Stomach (tissue), 9 donors: ENCODE results near the gene ARHGAP12. TPM values are rescaled to one million over a fixed set of nuclear protein-coding genes. Genes with fewer than 3 reads are reported as not detected.

Experiments
- DNase-seq, 2 donors: peaks; one replicate each; pipeline versions ENCODE4 v3.0.0 to v3.0.0-alpha.2; 2013 to 2019
- H3K27ac ChIP-seq, 5 donors: fragments of 200-600 bp in 4 of 5; sonication (generic) in 4 of 5; one replicate each; pipeline ENCODE4 v1.5.1; 2013 to 2019; ENCODE audit warnings: mild to moderate bottlenecking in 1 of 5, moderate library complexity in 1 of 5
- H3K27me3 ChIP-seq, 3 donors: fragments of 200-600 bp; sonication (generic); one replicate each; pipeline ENCODE4 v1.5.1; 2017 to 2019; ENCODE audit warnings: mixed run types in 1 of 3
- H3K36me3 ChIP-seq, 4 donors: fragments of 200-600 bp; sonication (generic); 1 replicate in 3 of 4; 2 replicates in 1 of 4; pipeline ENCODE4 v1.5.1; 2016 to 2019
- H3K4me1 ChIP-seq, 4 donors: fragments of 200-600 bp; sonication (generic); one replicate each; pipeline ENCODE4 v1.5.1; 2016 to 2019
- H3K4me3 ChIP-seq, 4 donors: fragments of 200-600 bp; sonication (generic) in 3 of 4; one replicate each; pipeline ENCODE4 v1.5.1; 2016 to 2019; ENCODE audit warnings: mild to moderate bottlenecking in 1 of 4
- H3K9me3 ChIP-seq, 4 donors: fragments of 200-600 bp; sonication (generic); one replicate each; pipeline ENCODE4 v1.5.1; 2016 to 2019
- EP300 ChIP-seq: sonication (generic); formaldehyde crosslinking; IDR thresholded peaks from one replicate; pipeline ENCODE4 v1.6.1; 2017; ENCODE audit warnings: antibody characterized with exemption
- POLR2A ChIP-seq, 4 donors: fragments of 450-650 bp; IDR thresholded peaks; one replicate each; pipeline ENCODE4 v1.6.1; 2016; ENCODE audit warnings: antibody characterized with exemption in 4 of 4, control low read depth in 2 of 4, mild to moderate bottlenecking in 1 of 4, moderate library complexity in 1 of 4
- POLR2AphosphoS5 ChIP-seq, 3 donors: sonication (generic); formaldehyde crosslinking; IDR thresholded peaks; one replicate each; pipeline ENCODE4 v1.6.1; 2016; ENCODE audit warnings: antibody characterized with exemption in 3 of 3
- WGBS, 5 donors: extraction: QIAGEN DNeasy Blood & Tissue Kit in 3 of 5; methylation state at CpG; one replicate each; pipeline versions ENCODE4 v1.1.5 to v1.1.7; 2013 to 2018; 5-methylcytosine and 5-hydroxymethylcytosine counted together
- intact Hi-C: fragments of 100-400 bp; cut with DNase I; formaldehyde crosslinking; loops from one replicate; pipeline ENCODE4 v1.15.1; 2023; ENCODE audit warnings: low total_unique reads
- polyA plus RNA-seq, 3 donors: library from polyadenylated mRNA; stranded (reverse); fragments of 200-250 nt; gene quantifications; one replicate each; pipeline ENCODE4 v1.2.3, GENCODE V29; 2013
- total RNA-seq, 5 donors: library from RNA; depleted of rRNA; stranded (reverse); fragments of >200 nt; gene quantifications; one replicate each; pipeline versions ENCODE4 v1.1.0 to v1.2.3, GENCODE V29; 2014 to 2016
- TF ChIP-seq, protein P1 (sequence below), 7 experiments: fragments of 450-650 bp in 4 of 7; fragments of 200-600 bp in 3 of 7; sonication (generic) in 3 of 7; IDR thresholded peaks; one replicate each; pipeline ENCODE4 v1.5.1; 2016 to 2019; ENCODE audit warnings: antibody characterized with exemption in 7 of 7, control low read depth in 2 of 7, mild to moderate bottlenecking in 1 of 7
- donor health status: healthy with polysubstance abuse.
- donor health status: Bipolar disorder and iron deficiency.
- donor health status: healthy.

Gene ARHGAP12
- total and polyA plus RNA-seq, 8 donors = 9.8 to 343 (median 27.9) TPM

DNA sequence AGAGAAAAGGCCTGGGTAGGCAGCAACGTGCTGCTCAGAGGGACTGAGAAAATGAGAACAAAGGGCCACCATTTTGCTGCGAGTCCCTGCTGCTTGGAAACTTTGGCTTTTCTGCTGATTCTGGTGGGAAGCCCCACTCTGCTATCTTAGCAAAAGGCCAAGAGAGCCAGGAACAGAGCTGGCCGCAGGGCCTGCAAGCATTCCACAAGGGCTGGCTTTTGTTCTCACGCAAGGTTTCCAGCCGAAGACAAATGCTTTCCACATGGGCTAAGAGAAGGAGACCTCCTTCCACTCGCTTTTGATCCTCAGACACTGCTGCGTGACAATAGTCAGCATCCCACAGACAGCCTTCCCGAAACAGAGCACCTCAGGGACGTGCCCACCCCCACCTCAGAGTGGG, 163.1 kb downstream of the ARHGAP12 start:
- Histone ChIP-seq H3K4me1 (peaks cover 6 to 16% (median 9%) of the 10 kb centered on the region in 4 donors), H3K27ac (no peak overlapping the region), H3K9me3 (no peaks in the 10 kb centered on the region), H3K4me3 (no peak overlapping the region), H3K27me3 (no peaks in the 10 kb centered on the region), H3K36me3 (no peaks in the 10 kb centered on the region)
- no peak for DNase-seq
- no peak for TF ChIP-seq POLR2A (IDR thresholded peaks at IDR 0.05)
- TF ChIP-seq, protein P1, sequence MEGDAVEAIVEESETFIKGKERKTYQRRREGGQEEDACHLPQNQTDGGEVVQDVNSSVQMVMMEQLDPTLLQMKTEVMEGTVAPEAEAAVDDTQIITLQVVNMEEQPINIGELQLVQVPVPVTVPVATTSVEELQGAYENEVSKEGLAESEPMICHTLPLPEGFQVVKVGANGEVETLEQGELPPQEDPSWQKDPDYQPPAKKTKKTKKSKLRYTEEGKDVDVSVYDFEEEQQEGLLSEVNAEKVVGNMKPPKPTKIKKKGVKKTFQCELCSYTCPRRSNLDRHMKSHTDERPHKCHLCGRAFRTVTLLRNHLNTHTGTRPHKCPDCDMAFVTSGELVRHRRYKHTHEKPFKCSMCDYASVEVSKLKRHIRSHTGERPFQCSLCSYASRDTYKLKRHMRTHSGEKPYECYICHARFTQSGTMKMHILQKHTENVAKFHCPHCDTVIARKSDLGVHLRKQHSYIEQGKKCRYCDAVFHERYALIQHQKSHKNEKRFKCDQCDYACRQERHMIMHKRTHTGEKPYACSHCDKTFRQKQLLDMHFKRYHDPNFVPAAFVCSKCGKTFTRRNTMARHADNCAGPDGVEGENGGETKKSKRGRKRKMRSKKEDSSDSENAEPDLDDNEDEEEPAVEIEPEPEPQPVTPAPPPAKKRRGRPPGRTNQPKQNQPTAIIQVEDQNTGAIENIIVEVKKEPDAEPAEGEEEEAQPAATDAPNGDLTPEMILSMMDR (IDR thresholded peaks at IDR 0.05) = no peak
- no peak for TF ChIP-seq EP300
- no peak for TF ChIP-seq POLR2AphosphoS5 (IDR thresholded peaks at IDR 0.05)
- intact Hi-C loops = no loop called here
- WGBS, 5 donors = 75 to 86% (median 82%) methylated on average over 5 to 9 of the region's 9 CpGs

DNA sequence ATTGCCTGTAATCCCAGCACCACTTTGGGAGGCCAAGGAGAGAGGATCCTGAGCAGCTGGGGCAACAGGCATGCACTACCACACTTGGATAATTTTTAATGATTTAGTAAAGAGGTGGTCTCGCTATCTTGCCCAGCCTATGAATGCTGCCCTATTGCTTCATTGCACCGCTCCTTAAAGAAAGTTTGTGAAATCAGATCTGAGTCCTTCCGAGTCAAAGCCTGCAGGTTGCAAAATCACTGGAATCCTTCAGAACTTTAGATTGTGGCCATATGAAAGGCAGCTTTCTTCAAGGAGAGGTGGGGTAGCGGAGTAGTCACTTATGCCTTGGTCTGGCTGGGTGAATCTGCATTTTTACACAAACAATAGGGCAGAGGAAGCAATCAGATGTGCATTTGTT, 166.3 kb downstream of the ARHGAP12 start:
- Histone ChIP-seq H3K4me3 (no peak overlapping the region), H3K27me3 (no peaks in the 10 kb centered on the region), H3K9me3 (no peaks in the 10 kb centered on the region), H3K4me1 (peaks cover 9 to 32% (median 21%) of the 10 kb centered on the region in 4 donors), H3K27ac (no peak overlapping the region), H3K36me3 (no peaks in the 10 kb centered on the region)
- no peak for TF ChIP-seq POLR2AphosphoS5 (IDR thresholded peaks at IDR 0.05)
- TF ChIP-seq POLR2A (IDR thresholded peaks at IDR 0.05) = no peak
- no peak for TF ChIP-seq EP300
- TF ChIP-seq, protein P1 (IDR thresholded peaks at IDR 0.05) = no peak
- no peak for DNase-seq
- 90 to 98% (median 94%) methylated on average over 4 of the region's 4 CpGs for WGBS, 5 donors
- intact Hi-C loops = no loop called here

DNA sequence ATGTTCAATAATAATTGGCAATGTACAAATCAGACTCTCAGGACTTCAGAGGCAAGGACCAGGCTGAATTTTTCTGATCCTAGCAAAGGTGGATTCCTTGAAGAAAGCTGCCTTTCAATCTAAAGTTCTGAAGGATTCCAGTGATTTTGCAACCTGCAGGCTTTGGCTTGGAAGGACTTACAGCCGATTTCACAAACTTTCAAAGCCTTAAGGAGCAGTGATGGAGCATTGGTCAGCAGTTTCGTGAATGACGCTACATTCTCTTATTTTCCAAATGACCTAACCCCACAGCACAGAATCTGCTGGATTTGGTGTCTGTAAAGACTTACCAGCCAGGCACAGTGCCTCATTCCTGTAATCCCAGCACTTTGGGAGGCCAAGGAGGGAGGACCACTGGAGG, 167.5 kb downstream of the ARHGAP12 start:
- intact Hi-C loops = no loop called here
- no peak for TF ChIP-seq EP300
- TF ChIP-seq, protein P1 (IDR thresholded peaks at IDR 0.05) = no peak
- no peak for TF ChIP-seq POLR2AphosphoS5 (IDR thresholded peaks at IDR 0.05)
- no peak for TF ChIP-seq POLR2A (IDR thresholded peaks at IDR 0.05)
- 87 to 94% (median 92%) methylated on average over 3 of the region's 3 CpGs for WGBS, 5 donors

DNA sequence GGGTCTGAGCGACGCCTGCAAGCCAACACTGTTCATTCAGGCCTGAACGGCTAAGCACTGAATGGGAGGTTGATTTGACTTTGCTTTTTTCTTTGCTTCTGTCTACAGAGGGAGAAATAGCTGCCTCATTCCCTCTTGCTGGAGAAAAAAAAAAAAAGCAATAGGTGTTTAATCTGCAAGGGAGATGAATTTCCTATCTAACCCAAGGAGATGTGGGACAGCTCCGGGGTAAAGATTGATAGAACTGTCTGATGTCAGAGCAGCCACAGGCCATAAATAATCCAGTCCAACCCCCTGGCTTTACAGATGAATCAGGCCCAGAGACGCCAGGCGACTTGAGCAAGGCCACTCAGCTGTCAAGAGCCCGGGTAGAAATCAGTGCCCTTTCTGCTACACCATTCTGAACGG, 168.0 kb downstream of the ARHGAP12 start:
- peak overlapping the region; percentile 78 to 99 (median 96) for H3K27ac ChIP-seq
- H3K4me3 ChIP-seq = peak overlapping the region; percentile 38 to 83 (median 68)
- no peaks in the 10 kb centered on the region for H3K27me3 ChIP-seq
- no peaks in the 10 kb centered on the region for H3K36me3 ChIP-seq
- H3K4me1 ChIP-seq = peaks cover 9 to 35% (median 22%) of the 10 kb centered on the region in 4 donors
- DNase-seq = no peak
- TF ChIP-seq POLR2A (IDR thresholded peaks at IDR 0.05) (no peak), EP300 (no peak), POLR2AphosphoS5 (IDR thresholded peaks at IDR 0.05) (no peak)
- TF ChIP-seq, protein P1 (IDR thresholded peaks at IDR 0.05) = no peak
- no peaks in the 10 kb centered on the region for H3K9me3 ChIP-seq
- intact Hi-C loops = no loop called here
- 36 to 49% (median 47%) methylated on average over 8 of the region's 8 CpGs for WGBS, 5 donors

More for the DNA sequence above, 167.5 kb downstream of the ARHGAP12 start:
- peak overlapping the region in 4 of 5 donors; percentile 96 to 99 (median 98) for H3K27ac ChIP-seq
- DNase-seq = no peak
- no peak overlapping the region for H3K4me3 ChIP-seq
- peaks cover 9 to 35% (median 22%) of the 10 kb centered on the region in 4 donors for H3K4me1 ChIP-seq
- H3K36me3 ChIP-seq = no peaks in the 10 kb centered on the region
- H3K27me3 ChIP-seq = no peaks in the 10 kb centered on the region
- no peaks in the 10 kb centered on the region for H3K9me3 ChIP-seq
